Calu3 (cell line): ENCODE results near the gene RNF144A. TPM values are rescaled to one million over a fixed set of nuclear protein-coding genes. Genes with fewer than 3 reads are reported as not detected.

ENCODE experiments used
- BruUV-seq: library from RNA; stranded (reverse); fragments of 400-500 nt; replicated peaks from 2 replicates; lab custom pipeline; 2021; lab: Mats Ljungman, UMichigan
- CTCF ChIA-PET: fragments of 300-600 bp; sonication (Branson Sonifier 250); formaldehyde crosslinking; loops from one replicate; lab custom pipeline; 2022; ENCODE audit warnings: antibody characterized with exemption; lab: Charles Lee
- DNase-seq: peaks from one replicate; pipeline ENCODE4 v3.0.0; 2022
- H3K27ac Mint-ChIP-seq: one replicate; pipeline ENCODE4 v1.8.0; 2022; ENCODE audit warnings: mixed read lengths; ENCODE audit not compliant: unreplicated experiment
- H3K27me3 Mint-ChIP-seq: one replicate; pipeline ENCODE4 v1.8.0; 2022; ENCODE audit warnings: mixed read lengths; ENCODE audit not compliant: unreplicated experiment
- H3K36me3 Mint-ChIP-seq: one replicate; pipeline ENCODE4 v1.8.0; 2022; ENCODE audit warnings: mild to moderate bottlenecking, moderate library complexity, mixed read lengths; ENCODE audit not compliant: insufficient read depth, unreplicated experiment
- H3K4me1 Mint-ChIP-seq: one replicate; pipeline ENCODE4 v1.8.0; 2022; ENCODE audit warnings: mild to moderate bottlenecking, low read depth, mixed read lengths; ENCODE audit not compliant: unreplicated experiment
- H3K4me3 Mint-ChIP-seq: one replicate; pipeline ENCODE4 v1.8.0; 2022; ENCODE audit warnings: mild to moderate bottlenecking, low read depth, moderate library complexity, mixed read lengths; ENCODE audit not compliant: unreplicated experiment
- H3K9me3 Mint-ChIP-seq: one replicate; pipeline ENCODE4 v1.8.0; 2022; ENCODE audit warnings: low read depth, mixed read lengths; ENCODE audit not compliant: unreplicated experiment
- CTCF ChIP-seq: fragments of 200-600 bp; IDR thresholded peaks from one replicate; pipeline ENCODE4 v1.8.0; 2022; ENCODE audit warnings: antibody characterized with exemption; ENCODE audit not compliant: unreplicated experiment
- intact Hi-C: fragments of 100-400 bp; cut with micrococcal nuclease; formaldehyde crosslinking; loops from one replicate; pipeline ENCODE4 v1.10.0; 2022; ENCODE audit not compliant: unreplicated experiment
- total RNA-seq: library from RNA; stranded (reverse); gene quantifications from 2 replicates; pipeline ENCODE4 v1.2.3, GENCODE V29; 2022

The RNF144A gene
- total RNA-seq, 1 experiment from 2014 or later: 13.7 TPM

- intact Hi-C loops: no loop called here
These were observed 27.3 kb downstream of the RNF144A start for GRCh38 chr2:6944555-6944954.

GRCh38 chr2:6945087-6945813 lies 28.0 kb downstream of the RNF144A start:
- H3K4me3 Mint-ChIP-seq: no peak overlapping the region
- H3K36me3 Mint-ChIP-seq: no peaks in the 10 kb centered on the region
- CTCF ChIA-PET: no interaction called here
- intact Hi-C loops: no loop called here
- no peak for TF ChIP-seq CTCF
- H3K27ac Mint-ChIP-seq: no peak overlapping the region
- H3K27me3 Mint-ChIP-seq: no peaks in the 10 kb centered on the region
- peaks cover 9% of the 10 kb centered on the region for H3K4me1 Mint-ChIP-seq
- no TSS peak for BruUV-seq
- no peaks in the 10 kb centered on the region for H3K9me3 Mint-ChIP-seq
- no peak for DNase-seq

More at GRCh38 chr2:6944555-6944954, 27.3 kb downstream of the RNF144A start:
- Mint-ChIP-seq H3K27ac (no peak overlapping the region), H3K27me3 (no peaks in the 10 kb centered on the region), H3K36me3 (no peaks in the 10 kb centered on the region), H3K4me3 (no peak overlapping the region), H3K9me3 (no peaks in the 10 kb centered on the region), H3K4me1 (peaks cover 9% of the 10 kb centered on the region)
- TF ChIP-seq CTCF: no peak
- no TSS peak for BruUV-seq
- CTCF ChIA-PET: no interaction called here
- DNase-seq: no peak

- intact Hi-C loops: no loop called here
- Mint-ChIP-seq H3K4me1 (peaks cover 9% of the 10 kb centered on the region), H3K27me3 (no peaks in the 10 kb centered on the region), H3K27ac (no peak overlapping the region), H3K4me3 (no peak overlapping the region), H3K9me3 (no peaks in the 10 kb centered on the region), H3K36me3 (no peaks in the 10 kb centered on the region)
- no TSS peak for BruUV-seq
- TF ChIP-seq CTCF: no peak
- CTCF ChIA-PET: no interaction called here
- DNase-seq: no peak
These were observed 28.6 kb downstream of the RNF144A start for GRCh38 chr2:6945821-6946220.

- Mint-ChIP-seq H3K9me3 (no peaks in the 10 kb centered on the region), H3K4me3 (no peak overlapping the region), H3K4me1 (peaks cover 17% of the 10 kb centered on the region), H3K27me3 (no peaks in the 10 kb centered on the region), H3K27ac (no peak overlapping the region), H3K36me3 (no peaks in the 10 kb centered on the region)
- intact Hi-C loops: no loop called here
- DNase-seq: no peak
- no TSS peak for BruUV-seq
- CTCF ChIA-PET: interaction anchor here (1.0 kb wide), 1 partner anchor 32 kb away, joined by 3 read pairs; no protein-coding TSS in a partner anchor
- TF ChIP-seq CTCF: no peak
These were observed 29.5 kb downstream of the RNF144A start for GRCh38 chr2:6946722-6947121.
